Measurements from ENCODE around the gene AP2A1. TPM values are rescaled to one million over a fixed set of nuclear protein-coding genes. Genes with fewer than 3 reads are reported as not detected.

Gene AP2A1
- total and polyA plus RNA-seq, 10 of the 15 experiments (the other 5 are each of a cell fraction or from before 2014, with no cell fraction given), result 0.68 to 78.8 (median 33.8) TPM

- TF ChIP-seq PAX5 (IDR thresholded peaks at IDR 0.05; ENCODE audit: borderline replicate concordance, low read depth, low read length), result no peak
- TF ChIP-seq MTA2 (IDR thresholded peaks at IDR 0.05; ENCODE audit: low read depth), result no peak
- TF ChIP-seq BCL3 (IDR thresholded peaks at IDR 0.05; ENCODE audit: borderline replicate concordance, insufficient read depth, low read depth, low read length, poor library complexity, severe bottlenecking), result no peak
- TF ChIP-seq EZH2 (IDR thresholded peaks at IDR 0.05; ENCODE audit: borderline replicate concordance, control insufficient read depth, low read depth, low read length), result no peak
- no peak for TF ChIP-seq EED (IDR thresholded peaks at IDR 0.05; ENCODE audit: low read depth)
These were observed 26.7 kb downstream of the AP2A1 start (continued) for GRCh38 chr19:49793561-49793840.

DNA sequence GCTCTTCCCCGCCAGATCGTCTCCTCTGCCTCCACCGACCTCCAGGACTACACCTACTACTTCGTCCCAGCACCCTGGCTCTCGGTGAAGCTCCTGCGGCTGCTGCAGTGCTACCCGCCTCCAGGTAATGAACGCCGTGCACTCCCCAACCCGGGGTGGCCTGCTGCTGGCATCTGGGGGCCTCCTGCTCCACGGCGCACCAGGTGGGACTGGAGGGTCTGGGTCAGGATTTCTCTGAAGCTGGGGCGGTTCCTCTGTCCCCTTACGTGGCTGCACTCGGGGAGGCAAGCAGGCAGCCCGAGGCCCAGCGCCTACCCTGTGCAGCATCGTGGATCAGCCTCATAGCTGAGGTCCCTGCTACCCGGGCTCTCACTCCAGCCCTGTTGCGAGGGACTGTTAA is 28.8 kb downstream of the AP2A1 start:
- Histone ChIP-seq H4K20me1 (ENCODE audit: control insufficient read depth, insufficient read depth) (no peaks in the 10 kb centered on the region), H3K27ac (ENCODE audit: control insufficient read depth, insufficient read depth) (no peak overlapping the region), H3K79me2 (ENCODE audit: control insufficient read depth, insufficient read depth, low read length) (no peaks in the 10 kb centered on the region), H3K4me3 (no peak overlapping the region), H3K36me3 (ENCODE audit: control insufficient read depth in 2 of 2, insufficient read depth in 2 of 2, low read length in 1 of 2) (peaks cover 18 to 40% of the 10 kb centered on the region in 2 experiments; a peak in 3 of 4 replicates), H3K27me3 (replicated peaks in 1 of 2; ENCODE audit: control insufficient read depth in 2 of 2, insufficient read depth in 2 of 2, low read length in 1 of 2) (no peaks in the 10 kb centered on the region), H2AFZ (ENCODE audit: control insufficient read depth, low read depth, low read length) (no peak overlapping the region), H3K4me2 (ENCODE audit: control insufficient read depth, insufficient read depth) (no peak overlapping the region), H3K4me1 (ENCODE audit: control insufficient read depth, insufficient read depth, low read length) (no peaks in the 10 kb centered on the region), H3K9me3 (replicated peaks; ENCODE audit: control insufficient read depth, insufficient read depth, low read length) (no peaks in the 10 kb centered on the region), H3K9ac (ENCODE audit: control insufficient read depth, insufficient read depth, low read length) (no peak overlapping the region)
- FAIRE-seq, result no peak
- BruUV-seq (replicated peaks), result no TSS peak
- ATAC-seq, result no peak
- ChIA-PET POLR2A (no interaction called here), RAD21 (ENCODE audit: unreplicated experiment) (no interaction called here), SMC1A (ENCODE audit: uncharacterized antibody, unreplicated experiment) (no interaction called here), CTCF (no interaction called here)
- in situ Hi-C loops (cut with MboI) (no loop called here), intact Hi-C loops (cut with micrococcal nuclease; ENCODE audit: unreplicated experiment) (no loop called here)
- 98% methylated on average over 20 of the region's 20 CpGs for WGBS (ENCODE audit: insufficient coverage, insufficient replicate concordance, low lambda C conversion rate, missing lambda C conversion rate)
- no peak for DNase-seq (ENCODE audit: low read depth, low spot score)
- TF ChIP-seq CBFB (IDR thresholded peaks at IDR 0.05; ENCODE audit: low read depth), result no peak
- TF ChIP-seq SKIL (IDR thresholded peaks at IDR 0.05; ENCODE audit: low read depth, poor library complexity, severe bottlenecking), result no peak
- no peak for TF ChIP-seq MYC (IDR thresholded peaks at IDR 0.05; ENCODE audit: insufficient read depth, insufficient read length, insufficient replicate concordance, low read length, severe bottlenecking)
- TF ChIP-seq RCOR1 (conservative IDR thresholded peaks at IDR 0.05; ENCODE audit: low read depth, low read length), result no peak
- no peak for TF ChIP-seq POLR2A (IDR thresholded peaks at IDR 0.05; ENCODE audit: low read depth, low read length)
- TF ChIP-seq KAT2A (conservative IDR thresholded peaks at IDR 0.05; ENCODE audit: control insufficient read depth, low read depth, low read length), result no peak
- no peak for TF ChIP-seq RELA (IDR thresholded peaks at IDR 0.05; ENCODE audit: borderline replicate concordance, partially characterized antibody)
- no peak for TF ChIP-seq GABPA (IDR thresholded peaks at IDR 0.05; ENCODE audit: low read depth)
- TF ChIP-seq ZNF24 (IDR thresholded peaks at IDR 0.05), result no peak
- TF ChIP-seq NR2C2 (IDR thresholded peaks at IDR 0.05; ENCODE audit: borderline replicate concordance, control insufficient read depth, insufficient read length, low read depth), result no peak
- no peak for TF ChIP-seq REST (IDR thresholded peaks at IDR 0.05; ENCODE audit: low read depth, low read length)

Data from GM12878 (cell line).